Activated CD4-positive, alpha-beta T cell treated with anti-CD3 and anti-CD28 coated beads, Interleukin-2, amount 50 U/mL, for 48 hours (primary cell): ENCODE results near the gene SLC7A6OS.

Experiments
- DNase-seq, 2 experiments: peaks; one replicate each; pipeline ENCODE4 v3.0.0-alpha.2; 2020

SLC7A6OS gene

GRCh38 chr16:68343137-68343536 lies 32.4 kb upstream of the SLC7A6OS start:
- DNase-seq = no peak

GRCh38 chr16:68342620-68343019 lies 31.9 kb upstream of the SLC7A6OS start:
- no peak for DNase-seq

GRCh38 chr16:68339214-68339613 lies 28.5 kb upstream of the SLC7A6OS start:
- DNase-seq = no peak

- DNase-seq = no peak
Observed at GRCh38 chr16:68338326-68339119, 27.8 kb upstream of the SLC7A6OS start.

GRCh38 chr16:68335175-68335574 lies 24.4 kb upstream of the SLC7A6OS start:
- DNase-seq = no peak

- DNase-seq = no peak
Observed at GRCh38 chr16:68332411-68333121, 21.8 kb upstream of the SLC7A6OS start.

- DNase-seq = no peak
Observed at GRCh38 chr16:68331879-68332410, 21.2 kb upstream of the SLC7A6OS start.

GRCh38 chr16:68328860-68329390 lies 18.2 kb upstream of the SLC7A6OS start:
- DNase-seq = no peak

GRCh38 chr16:68328151-68328859 lies 17.6 kb upstream of the SLC7A6OS start:
- peak; percentile 76 to 84 for DNase-seq

- no peak for DNase-seq
Observed at GRCh38 chr16:68324780-68325357, 14.1 kb upstream of the SLC7A6OS start.

- DNase-seq = no peak
Observed at GRCh38 chr16:68324336-68324735, 13.6 kb upstream of the SLC7A6OS start.

- DNase-seq = peak; percentile 52 to 61
Observed at GRCh38 chr16:68319185-68319908, 8.6 kb upstream of the SLC7A6OS start.

- DNase-seq = no peak
Observed at GRCh38 chr16:68313116-68313515, 2.4 kb upstream of the SLC7A6OS start.

- no peak for DNase-seq
Observed at GRCh38 chr16:68310437-68310773, 341 bp downstream of the SLC7A6OS start.

GRCh38 chr16:68309799-68310198 lies 947 bp downstream of the SLC7A6OS start:
- no peak for DNase-seq

- DNase-seq = no peak
Observed at GRCh38 chr16:68306633-68307032, 4.1 kb downstream of the SLC7A6OS start.

- DNase-seq = no peak
Observed at GRCh38 chr16:68300734-68301459, 9.8 kb downstream of the SLC7A6OS start.

- DNase-seq = no peak
Observed at GRCh38 chr16:68299571-68300453, 10.9 kb downstream of the SLC7A6OS start.

GRCh38 chr16:68298907-68299561 lies 11.7 kb downstream of the SLC7A6OS start:
- DNase-seq = no peak

GRCh38 chr16:68298312-68298711 lies 12.4 kb downstream of the SLC7A6OS start:
- no peak for DNase-seq
